Panc1 (cell line): Measurements from ENCODE around the gene PHKA1.

Source experiments
- TCF7L2 ChIP-seq: IDR thresholded peaks from 2 replicates; pipeline ENCODE4 v1.6.1; 2011; ENCODE audit warnings: mild to moderate bottlenecking, low read depth, low read length, inconsistent platforms
- TF ChIP-seq, protein P1 (sequence below): fragments of 450-650 bp; IDR thresholded peaks from 2 replicates; pipeline ENCODE4 v1.5.1; 2017; ENCODE audit warnings: mild to moderate bottlenecking

DNA sequence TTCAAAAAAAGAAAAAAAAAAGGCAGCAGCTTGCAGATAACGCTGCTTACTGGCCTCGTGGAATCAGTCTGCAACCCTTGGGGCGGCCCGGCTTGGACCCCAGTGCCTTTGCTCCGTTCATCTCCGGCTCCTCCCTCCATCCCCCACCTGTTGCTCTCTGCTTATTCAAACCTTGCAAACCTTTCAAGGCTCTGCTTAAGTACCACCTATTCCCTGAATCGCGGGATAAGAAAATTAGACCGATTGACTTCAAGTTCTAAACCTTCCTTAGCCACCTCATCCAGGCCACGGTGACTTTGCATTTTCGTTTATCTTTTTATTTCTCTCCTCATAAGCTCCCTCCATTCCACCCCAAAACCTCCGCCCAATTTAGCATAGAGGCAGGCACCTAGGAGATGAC, 1.4 kb upstream of the PHKA1 start:
- TF ChIP-seq, protein P1, sequence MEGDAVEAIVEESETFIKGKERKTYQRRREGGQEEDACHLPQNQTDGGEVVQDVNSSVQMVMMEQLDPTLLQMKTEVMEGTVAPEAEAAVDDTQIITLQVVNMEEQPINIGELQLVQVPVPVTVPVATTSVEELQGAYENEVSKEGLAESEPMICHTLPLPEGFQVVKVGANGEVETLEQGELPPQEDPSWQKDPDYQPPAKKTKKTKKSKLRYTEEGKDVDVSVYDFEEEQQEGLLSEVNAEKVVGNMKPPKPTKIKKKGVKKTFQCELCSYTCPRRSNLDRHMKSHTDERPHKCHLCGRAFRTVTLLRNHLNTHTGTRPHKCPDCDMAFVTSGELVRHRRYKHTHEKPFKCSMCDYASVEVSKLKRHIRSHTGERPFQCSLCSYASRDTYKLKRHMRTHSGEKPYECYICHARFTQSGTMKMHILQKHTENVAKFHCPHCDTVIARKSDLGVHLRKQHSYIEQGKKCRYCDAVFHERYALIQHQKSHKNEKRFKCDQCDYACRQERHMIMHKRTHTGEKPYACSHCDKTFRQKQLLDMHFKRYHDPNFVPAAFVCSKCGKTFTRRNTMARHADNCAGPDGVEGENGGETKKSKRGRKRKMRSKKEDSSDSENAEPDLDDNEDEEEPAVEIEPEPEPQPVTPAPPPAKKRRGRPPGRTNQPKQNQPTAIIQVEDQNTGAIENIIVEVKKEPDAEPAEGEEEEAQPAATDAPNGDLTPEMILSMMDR: no peak
- no peak for TF ChIP-seq TCF7L2
